HUES48 (cell line): ENCODE results near the gene BANF2.

Source experiments
- H3K27ac ChIP-seq: one replicate; pipeline ENCODE4 v1.7.0; 2013; ENCODE audit warnings: low read depth, low read length, inconsistent platforms
- H3K27me3 ChIP-seq: 2 replicates; pipeline ENCODE4 v1.6.1; 2013; ENCODE audit warnings: mild to moderate bottlenecking, low read length; ENCODE audit not compliant: control insufficient read depth, insufficient read depth
- H3K36me3 ChIP-seq: 2 replicates; pipeline ENCODE4 v1.6.1; 2013; ENCODE audit warnings: low read length; ENCODE audit not compliant: control insufficient read depth, insufficient read depth
- H3K4me1 ChIP-seq: 2 replicates; pipeline ENCODE4 v1.6.1; 2013; ENCODE audit warnings: mild to moderate bottlenecking, low read length; ENCODE audit not compliant: control insufficient read depth, insufficient read depth
- H3K4me3 ChIP-seq: 2 replicates; pipeline ENCODE4 v1.5.1; 2013; ENCODE audit warnings: mild to moderate bottlenecking, low read depth, low read length
- H3K9ac ChIP-seq: 2 replicates; pipeline ENCODE4 v1.6.1; 2013; ENCODE audit warnings: mild to moderate bottlenecking, low read depth, low read length, moderate library complexity
- H3K9me3 ChIP-seq: 2 replicates; pipeline ENCODE4 v1.6.1; 2013; ENCODE audit warnings: low read length; ENCODE audit not compliant: control insufficient read depth, insufficient read depth

BANF2 gene

GRCh38 chr20:17735206-17735804 is 35.5 kb downstream of the BANF2 start:
- Histone ChIP-seq H3K27ac (no peak overlapping the region), H3K4me1 (no peaks in the 10 kb centered on the region; the same call in 1 of the 2 replicates), H3K4me3 (no peak overlapping the region), H3K27me3 (no peaks in the 10 kb centered on the region), H3K9me3 (peaks cover 6% of the 10 kb centered on the region), H3K36me3 (no peaks in the 10 kb centered on the region), H3K9ac (no peak overlapping the region)

DNA sequence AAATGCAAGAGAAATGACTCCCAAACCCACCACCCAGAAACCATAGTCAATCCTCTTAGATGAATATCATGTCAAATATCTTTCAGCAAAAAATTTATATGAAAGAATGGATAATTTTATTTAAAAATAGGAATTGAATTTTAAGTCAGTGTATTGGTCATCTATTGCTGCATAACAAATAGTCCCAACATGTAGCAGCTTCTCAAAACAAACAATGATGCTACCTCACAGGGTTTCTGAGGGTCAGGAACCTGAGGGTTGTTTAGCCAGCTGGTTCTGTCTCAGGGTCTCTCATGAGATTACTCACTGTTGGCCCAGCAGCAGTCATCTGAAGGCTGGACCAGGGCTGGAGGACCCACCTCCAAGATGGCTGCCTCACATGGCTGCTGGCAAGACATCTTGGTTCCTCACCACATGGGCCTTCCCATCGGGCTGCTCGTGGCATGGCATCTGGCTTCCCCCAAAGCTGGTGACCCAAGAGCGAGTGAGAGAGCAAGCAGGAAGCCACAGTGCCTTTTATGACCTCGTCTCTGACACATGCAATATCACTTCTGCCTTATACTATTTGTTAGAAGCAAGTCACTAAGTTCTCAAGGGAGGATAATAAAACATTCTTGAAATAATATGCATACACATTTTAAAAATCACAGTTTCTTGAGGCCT is 36.3 kb downstream of the BANF2 start:
- peaks cover 6% of the 10 kb centered on the region for H3K9me3 ChIP-seq
- H3K27ac ChIP-seq: no peak overlapping the region
- no peaks in the 10 kb centered on the region for H3K36me3 ChIP-seq
- H3K4me1 ChIP-seq: no peaks in the 10 kb centered on the region
- no peak overlapping the region for H3K9ac ChIP-seq
- H3K27me3 ChIP-seq: no peaks in the 10 kb centered on the region
- no peak overlapping the region for H3K4me3 ChIP-seq

- Histone ChIP-seq H3K27me3 (no peaks in the 10 kb centered on the region), H3K4me3 (no peak overlapping the region), H3K9ac (no peak overlapping the region), H3K27ac (no peak overlapping the region), H3K4me1 (no peaks in the 10 kb centered on the region), H3K36me3 (no peaks in the 10 kb centered on the region), H3K9me3 (peaks cover 6% of the 10 kb centered on the region)
Observed at GRCh38 chr20:17738154-17738553, 38.4 kb downstream of the BANF2 start.

- H3K4me3 ChIP-seq: no peak overlapping the region
- H3K9me3 ChIP-seq: peaks cover 6% of the 10 kb centered on the region
Observed at GRCh38 chr20:17741220-17741619, 41.5 kb downstream of the BANF2 start.

DNA sequence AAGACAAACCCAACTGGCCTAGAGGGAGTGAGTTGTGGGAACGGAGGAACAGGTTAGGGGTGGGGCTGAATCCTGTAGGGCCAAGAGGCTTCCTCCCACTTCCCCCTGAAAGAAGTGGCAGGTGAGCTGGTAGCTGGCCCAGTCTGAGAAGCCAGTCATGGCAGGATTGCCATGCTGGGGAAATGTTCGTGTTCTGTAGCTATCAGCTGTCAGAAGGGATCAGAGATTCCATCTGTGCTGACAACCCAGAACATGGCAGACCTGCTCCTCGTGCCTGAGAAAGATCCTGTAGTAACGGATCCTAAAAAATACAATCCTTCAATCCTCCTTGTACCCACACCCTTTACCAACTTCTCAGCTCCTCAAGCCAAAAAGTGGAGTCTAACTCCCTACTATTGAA is 43.0 kb downstream of the BANF2 start:
- Histone ChIP-seq H3K4me3 (no peak overlapping the region), H3K4me1 (no peaks in the 10 kb centered on the region), H3K9ac (no peak overlapping the region), H3K9me3 (peaks cover 6% of the 10 kb centered on the region), H3K27ac (no peak overlapping the region), H3K27me3 (no peaks in the 10 kb centered on the region), H3K36me3 (no peaks in the 10 kb centered on the region)

More at GRCh38 chr20:17741220-17741619, 41.5 kb downstream of the BANF2 start:
- H3K9ac ChIP-seq: no peak overlapping the region
- no peaks in the 10 kb centered on the region for H3K36me3 ChIP-seq
- H3K4me1 ChIP-seq: no peaks in the 10 kb centered on the region
- H3K27ac ChIP-seq: no peak overlapping the region
- H3K27me3 ChIP-seq: no peaks in the 10 kb centered on the region

- no peaks in the 10 kb centered on the region for H3K4me1 ChIP-seq
- H3K9me3 ChIP-seq: no peaks in the 10 kb centered on the region
- no peak overlapping the region for H3K27ac ChIP-seq
- H3K9ac ChIP-seq: no peak overlapping the region
- no peaks in the 10 kb centered on the region for H3K27me3 ChIP-seq
- no peak overlapping the region for H3K4me3 ChIP-seq
- H3K36me3 ChIP-seq: no peaks in the 10 kb centered on the region
Observed at GRCh38 chr20:17743677-17744076, 43.9 kb downstream of the BANF2 start.

- Histone ChIP-seq H3K4me3 (no peak overlapping the region), H3K27me3 (no peaks in the 10 kb centered on the region), H3K36me3 (no peaks in the 10 kb centered on the region), H3K4me1 (peaks cover 11% of the 10 kb centered on the region), H3K9me3 (no peaks in the 10 kb centered on the region), H3K9ac (no peak overlapping the region), H3K27ac (no peak overlapping the region)
Observed at GRCh38 chr20:17747431-17747846, 47.7 kb downstream of the BANF2 start.

DNA sequence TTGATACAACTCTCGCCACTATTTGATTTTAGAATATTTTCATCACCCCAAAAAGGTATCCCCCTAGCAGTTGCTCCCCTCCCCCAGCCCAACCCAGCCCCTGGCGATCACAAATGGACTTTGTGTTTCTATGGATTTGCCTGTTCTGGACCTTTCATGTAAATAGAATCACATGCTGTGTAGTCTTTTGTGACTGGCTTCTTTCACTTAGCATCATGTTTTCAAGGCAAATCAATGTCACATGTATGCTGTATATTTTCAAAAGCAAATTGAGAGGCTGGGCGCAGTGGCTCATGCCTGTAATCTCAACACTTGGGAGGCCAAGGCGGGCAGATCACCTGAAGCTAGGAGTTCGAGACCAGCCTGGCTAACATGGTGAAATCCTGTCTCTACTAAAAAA is 48.5 kb downstream of the BANF2 start:
- H3K9me3 ChIP-seq: no peaks in the 10 kb centered on the region
- no peak overlapping the region for H3K4me3 ChIP-seq
- H3K4me1 ChIP-seq: peaks cover 18% of the 10 kb centered on the region

GRCh38 chr20:17749626-17749977 is 49.8 kb downstream of the BANF2 start:
- H3K9ac ChIP-seq: no peak overlapping the region
- no peaks in the 10 kb centered on the region for H3K9me3 ChIP-seq
- H3K27ac ChIP-seq: no peak overlapping the region
- no peaks in the 10 kb centered on the region for H3K36me3 ChIP-seq
- H3K27me3 ChIP-seq: no peaks in the 10 kb centered on the region
- H3K4me3 ChIP-seq: no peak overlapping the region
- H3K4me1 ChIP-seq: peaks cover 20% of the 10 kb centered on the region

More for the DNA sequence above, 48.5 kb downstream of the BANF2 start:
- Histone ChIP-seq H3K9ac (no peak overlapping the region), H3K27me3 (no peaks in the 10 kb centered on the region), H3K36me3 (no peaks in the 10 kb centered on the region), H3K27ac (no peak overlapping the region)

DNA sequence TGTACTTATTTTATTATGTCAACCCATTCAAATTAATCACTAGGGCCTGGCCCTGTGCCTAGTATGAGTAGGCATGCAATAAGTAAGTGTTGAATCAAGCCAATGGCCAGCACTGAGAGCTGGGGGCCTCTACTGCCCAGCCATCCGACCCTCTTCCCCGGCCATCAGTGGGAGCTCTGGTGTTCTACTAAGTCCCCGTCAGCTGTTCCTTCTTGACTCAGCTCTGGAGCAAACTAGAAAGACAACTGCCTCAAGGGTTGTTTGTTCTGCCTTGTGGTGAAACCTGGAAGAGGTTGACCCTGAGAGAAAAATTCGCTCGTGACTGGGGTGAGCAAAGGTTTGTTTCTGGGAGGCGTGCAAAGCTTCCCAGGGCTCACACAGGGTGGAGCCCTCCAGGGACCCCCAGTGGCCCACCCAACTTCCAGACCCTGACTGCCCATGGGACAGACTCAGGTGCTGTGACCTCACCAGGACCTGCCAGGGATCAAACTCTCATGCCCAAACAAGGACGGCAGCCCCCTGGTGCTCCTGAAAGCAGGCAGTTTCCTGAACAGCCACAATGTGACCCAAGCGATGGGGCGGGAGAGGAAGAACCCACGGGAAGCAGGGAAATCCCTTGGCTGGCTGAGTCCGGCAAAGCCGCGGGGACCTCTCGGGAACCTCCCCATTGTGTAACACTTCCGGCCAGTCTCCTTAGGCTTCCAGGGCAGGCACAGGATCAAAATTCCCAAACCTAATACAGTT is 50.4 kb downstream of the BANF2 start:
- Histone ChIP-seq H3K27ac (no peak overlapping the region), H3K4me1 (peaks cover 20% of the 10 kb centered on the region), H3K4me3 (no peak overlapping the region)

GRCh38 chr20:17750722-17751045 is 50.9 kb downstream of the BANF2 start:
- Histone ChIP-seq H3K36me3 (no peaks in the 10 kb centered on the region), H3K27me3 (no peaks in the 10 kb centered on the region), H3K27ac (no peak overlapping the region), H3K4me3 (no peak overlapping the region), H3K9ac (no peak overlapping the region), H3K9me3 (no peaks in the 10 kb centered on the region), H3K4me1 (peaks cover 20% of the 10 kb centered on the region)

More for the DNA sequence above, 50.4 kb downstream of the BANF2 start:
- Histone ChIP-seq H3K9ac (no peak overlapping the region), H3K36me3 (no peaks in the 10 kb centered on the region), H3K27me3 (no peaks in the 10 kb centered on the region), H3K9me3 (no peaks in the 10 kb centered on the region)
